K562 (cell line): ENCODE data around the gene ZNF428. TPM values are rescaled to one million over a fixed set of nuclear protein-coding genes. Genes with fewer than 3 reads are reported as not detected.
A peak's percentile ranks its signal among the peaks of the same experiment; 100 is the strongest.

Source experiments
- CHD4 ChIP-seq: fragments of 200-600 bp; sonication (generic); IDR thresholded peaks from 3 replicates; pipeline ENCODE4 v1.6.1; 2012; ENCODE audit warnings: low read depth, mild to moderate bottlenecking, mixed read lengths, low read length, inconsistent platforms; ENCODE audit not compliant: insufficient read depth, insufficient replicate concordance, poor library complexity, severe bottlenecking
- CTCF ChIP-seq, 3 experiments: IDR thresholded peaks in 2 of 3; conservative IDR thresholded peaks in 1 of 3; 2 replicates each; pipeline ENCODE4 v1.5.1; 2011 to 2012; ENCODE audit warnings: low read length in 3 of 3, mild to moderate bottlenecking in 3 of 3, control low read depth in 2 of 3, improper control_type of control experiment in 1 of 3, inconsistent platforms in 1 of 3, low read depth in 1 of 3, mixed read lengths in 1 of 3, moderate library complexity in 1 of 3; ENCODE audit not compliant: insufficient read depth in 2 of 3
- KDM4B ChIP-seq, 2 experiments: fragments of 450-650 bp in 1 of 2; sonication (generic) in 1 of 2; IDR thresholded peaks; 2 replicates each; pipeline ENCODE4 v1.6.1; 2016 to 2017; ENCODE audit warnings: borderline replicate concordance in 2 of 2, antibody characterized with exemption in 1 of 2, low read depth in 1 of 2, mild to moderate bottlenecking in 1 of 2
- POLR2A ChIP-seq: fragments of 450-650 bp; conservative IDR thresholded peaks from 2 replicates; pipeline ENCODE4 v1.6.1; 2016
- RCOR1 ChIP-seq, 2 experiments: IDR thresholded peaks; 2 replicates each; pipeline ENCODE4 v1.6.1; 2012; ENCODE audit warnings: low read depth in 2 of 2, low read length in 2 of 2, borderline replicate concordance in 1 of 2, improper control_type of control experiment in 1 of 2
- SNIP1 ChIP-seq: fragments of 450-650 bp; IDR thresholded peaks from 2 replicates; pipeline ENCODE4 v1.7.1; 2017; ENCODE audit warnings: low read depth, mild to moderate bottlenecking
- STAT5B ChIP-seq: fragments of 250-450 bp; sonication (Bioruptor Pico); IDR thresholded peaks from 2 replicates; pipeline ENCODE4 v1.8.0; 2021; ENCODE audit warnings: mild to moderate bottlenecking, inconsistent platforms
- SUPT5H ChIP-seq: fragments of 450-650 bp; IDR thresholded peaks from 2 replicates; pipeline ENCODE4 v1.6.1; 2016
- TAF1 ChIP-seq: IDR thresholded peaks from 2 replicates; pipeline ENCODE4 v1.6.1; 2011; ENCODE audit warnings: mild to moderate bottlenecking, low read length, moderate library complexity; ENCODE audit not compliant: insufficient read depth, control insufficient read depth, severe bottlenecking; ENCODE audit errors: extremely low read depth
- ZNF347 ChIP-seq: fragments of 450-650 bp; formaldehyde crosslinking; IDR thresholded peaks from 2 replicates; pipeline ENCODE4 v1.4.0; 2020; ENCODE audit warnings: low read depth, mild to moderate bottlenecking, moderate library complexity
- polyA plus RNA-seq, 8 experiments: library from polyadenylated mRNA; depleted of rRNA in 4 of 8; stranded (reverse) in 5 of 8; unstranded in 3 of 8; fragments of >200 nt; fragmentation: Nextera tagmentation in 2 of 8; fragmentation: Illumina TruSeq in 1 of 8; extraction: Ambion mirVana in 2 of 8; extraction: Trizol in 1 of 8; gene quantifications; 2 replicates each; pipeline versions ENCODE4 v1.2.1 to v1.2.3, GENCODE V29; 2011 to 2014; ENCODE audit warnings: inconsistent platforms in 1 of 8, missing spikeins in 1 of 8
- total RNA-seq, 7 experiments: library from RNA; depleted of rRNA in 6 of 7; stranded (reverse); fragments of >200 nt in 6 of 7; fragmentation: Illumina TruSeq in 2 of 7; extraction: Trizol in 2 of 7; gene quantifications; 2 replicates each; pipeline versions ENCODE4 v1.2.1 to v1.2.3, GENCODE V29; 2011 to 2021; ENCODE audit warnings: low replicate concordance in 1 of 7
- TF ChIP-seq, protein P1 (sequence below): fragments of 150-350 bp; IDR thresholded peaks from 2 replicates; pipeline ENCODE4 v1.6.1; 2014; ENCODE audit warnings: low read depth, mild to moderate bottlenecking, low read length, borderline replicate concordance
- TF ChIP-seq, protein P2 (sequence below): IDR thresholded peaks from 3 replicates; pipeline ENCODE4 v1.6.1; 2011; ENCODE audit warnings: borderline replicate concordance, mild to moderate bottlenecking, moderate library complexity; ENCODE audit not compliant: insufficient read length; ENCODE audit errors: extremely low read depth
- TF ChIP-seq, protein P3 (sequence below): fragments of 250-450 bp; sonication (Bioruptor Pico); IDR thresholded peaks from 2 replicates; pipeline ENCODE4 v1.8.0; 2022; ENCODE audit warnings: inconsistent platforms, mild to moderate bottlenecking, moderate library complexity, borderline replicate concordance
- TF ChIP-seq, protein P4 (sequence below): fragments of 450-650 bp; formaldehyde crosslinking; IDR thresholded peaks from 2 replicates; pipeline ENCODE4 v1.4.0; 2020; ENCODE audit warnings: mild to moderate bottlenecking, moderate library complexity

Gene ZNF428
- total and polyA plus RNA-seq, 9 of the 15 experiments (the other 6 are each of a cell fraction or from before 2014, with no cell fraction given) = 0.15 to 85.7 (median 15.9) TPM

GRCh38 chr19:43594710-43595604 lies 24.5 kb downstream of the ZNF428 start (continued):
- TF ChIP-seq CTCF (IDR thresholded peaks at IDR 0.05 in 2 of 3, conservative IDR thresholded peaks at IDR 0.05 in 1 of 3; ENCODE audit: insufficient read depth in 2 of 3, low read depth in 1 of 3, low read length in 3 of 3) (peak; percentile 89 to 94 (median 92)), CHD4 (no peak), ZNF347 (CRISPR knock-in tag) (no peak), KDM4B (IDR thresholded peaks at IDR 0.05; ENCODE audit: borderline replicate concordance in 2 of 2, low read depth in 1 of 2) (no peak), STAT5B (CRISPR knock-in tag) (no peak), POLR2A (peak; percentile 41; the same call in 1 of the 2 replicates), SUPT5H (no peak), SNIP1 (no peak), TAF1 (peak; percentile 10), RCOR1 (IDR thresholded peaks at IDR 0.05; ENCODE audit: borderline replicate concordance in 1 of 2, low read depth in 2 of 2, low read length in 2 of 2) (0 out of 4 replicates have a peak, but pooled peaks of 1 of the 2 experiments have one; percentile 14)
- TF ChIP-seq, protein P1, sequence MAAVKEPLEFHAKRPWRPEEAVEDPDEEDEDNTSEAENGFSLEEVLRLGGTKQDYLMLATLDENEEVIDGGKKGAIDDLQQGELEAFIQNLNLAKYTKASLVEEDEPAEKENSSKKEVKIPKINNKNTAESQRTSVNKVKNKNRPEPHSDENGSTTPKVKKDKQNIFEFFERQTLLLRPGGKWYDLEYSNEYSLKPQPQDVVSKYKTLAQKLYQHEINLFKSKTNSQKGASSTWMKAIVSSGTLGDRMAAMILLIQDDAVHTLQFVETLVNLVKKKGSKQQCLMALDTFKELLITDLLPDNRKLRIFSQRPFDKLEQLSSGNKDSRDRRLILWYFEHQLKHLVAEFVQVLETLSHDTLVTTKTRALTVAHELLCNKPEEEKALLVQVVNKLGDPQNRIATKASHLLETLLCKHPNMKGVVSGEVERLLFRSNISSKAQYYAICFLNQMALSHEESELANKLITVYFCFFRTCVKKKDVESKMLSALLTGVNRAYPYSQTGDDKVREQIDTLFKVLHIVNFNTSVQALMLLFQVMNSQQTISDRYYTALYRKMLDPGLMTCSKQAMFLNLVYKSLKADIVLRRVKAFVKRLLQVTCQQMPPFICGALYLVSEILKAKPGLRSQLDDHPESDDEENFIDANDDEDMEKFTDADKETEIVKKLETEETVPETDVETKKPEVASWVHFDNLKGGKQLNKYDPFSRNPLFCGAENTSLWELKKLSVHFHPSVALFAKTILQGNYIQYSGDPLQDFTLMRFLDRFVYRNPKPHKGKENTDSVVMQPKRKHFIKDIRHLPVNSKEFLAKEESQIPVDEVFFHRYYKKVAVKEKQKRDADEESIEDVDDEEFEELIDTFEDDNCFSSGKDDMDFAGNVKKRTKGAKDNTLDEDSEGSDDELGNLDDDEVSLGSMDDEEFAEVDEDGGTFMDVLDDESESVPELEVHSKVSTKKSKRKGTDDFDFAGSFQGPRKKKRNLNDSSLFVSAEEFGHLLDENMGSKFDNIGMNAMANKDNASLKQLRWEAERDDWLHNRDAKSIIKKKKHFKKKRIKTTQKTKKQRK = no peak
- TF ChIP-seq, protein P2, sequence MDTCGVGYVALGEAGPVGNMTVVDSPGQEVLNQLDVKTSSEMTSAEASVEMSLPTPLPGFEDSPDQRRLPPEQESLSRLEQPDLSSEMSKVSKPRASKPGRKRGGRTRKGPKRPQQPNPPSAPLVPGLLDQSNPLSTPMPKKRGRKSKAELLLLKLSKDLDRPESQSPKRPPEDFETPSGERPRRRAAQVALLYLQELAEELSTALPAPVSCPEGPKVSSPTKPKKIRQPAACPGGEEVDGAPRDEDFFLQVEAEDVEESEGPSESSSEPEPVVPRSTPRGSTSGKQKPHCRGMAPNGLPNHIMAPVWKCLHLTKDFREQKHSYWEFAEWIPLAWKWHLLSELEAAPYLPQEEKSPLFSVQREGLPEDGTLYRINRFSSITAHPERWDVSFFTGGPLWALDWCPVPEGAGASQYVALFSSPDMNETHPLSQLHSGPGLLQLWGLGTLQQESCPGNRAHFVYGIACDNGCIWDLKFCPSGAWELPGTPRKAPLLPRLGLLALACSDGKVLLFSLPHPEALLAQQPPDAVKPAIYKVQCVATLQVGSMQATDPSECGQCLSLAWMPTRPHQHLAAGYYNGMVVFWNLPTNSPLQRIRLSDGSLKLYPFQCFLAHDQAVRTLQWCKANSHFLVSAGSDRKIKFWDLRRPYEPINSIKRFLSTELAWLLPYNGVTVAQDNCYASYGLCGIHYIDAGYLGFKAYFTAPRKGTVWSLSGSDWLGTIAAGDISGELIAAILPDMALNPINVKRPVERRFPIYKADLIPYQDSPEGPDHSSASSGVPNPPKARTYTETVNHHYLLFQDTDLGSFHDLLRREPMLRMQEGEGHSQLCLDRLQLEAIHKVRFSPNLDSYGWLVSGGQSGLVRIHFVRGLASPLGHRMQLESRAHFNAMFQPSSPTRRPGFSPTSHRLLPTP = no peak
- TF ChIP-seq, protein P3, sequence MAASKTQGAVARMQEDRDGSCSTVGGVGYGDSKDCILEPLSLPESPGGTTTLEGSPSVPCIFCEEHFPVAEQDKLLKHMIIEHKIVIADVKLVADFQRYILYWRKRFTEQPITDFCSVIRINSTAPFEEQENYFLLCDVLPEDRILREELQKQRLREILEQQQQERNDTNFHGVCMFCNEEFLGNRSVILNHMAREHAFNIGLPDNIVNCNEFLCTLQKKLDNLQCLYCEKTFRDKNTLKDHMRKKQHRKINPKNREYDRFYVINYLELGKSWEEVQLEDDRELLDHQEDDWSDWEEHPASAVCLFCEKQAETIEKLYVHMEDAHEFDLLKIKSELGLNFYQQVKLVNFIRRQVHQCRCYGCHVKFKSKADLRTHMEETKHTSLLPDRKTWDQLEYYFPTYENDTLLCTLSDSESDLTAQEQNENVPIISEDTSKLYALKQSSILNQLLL (CRISPR knock-in tag) = no peak
- TF ChIP-seq, protein P4, sequence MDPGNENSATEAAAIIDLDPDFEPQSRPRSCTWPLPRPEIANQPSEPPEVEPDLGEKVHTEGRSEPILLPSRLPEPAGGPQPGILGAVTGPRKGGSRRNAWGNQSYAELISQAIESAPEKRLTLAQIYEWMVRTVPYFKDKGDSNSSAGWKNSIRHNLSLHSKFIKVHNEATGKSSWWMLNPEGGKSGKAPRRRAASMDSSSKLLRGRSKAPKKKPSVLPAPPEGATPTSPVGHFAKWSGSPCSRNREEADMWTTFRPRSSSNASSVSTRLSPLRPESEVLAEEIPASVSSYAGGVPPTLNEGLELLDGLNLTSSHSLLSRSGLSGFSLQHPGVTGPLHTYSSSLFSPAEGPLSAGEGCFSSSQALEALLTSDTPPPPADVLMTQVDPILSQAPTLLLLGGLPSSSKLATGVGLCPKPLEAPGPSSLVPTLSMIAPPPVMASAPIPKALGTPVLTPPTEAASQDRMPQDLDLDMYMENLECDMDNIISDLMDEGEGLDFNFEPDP (CRISPR knock-in tag) = no peak
